K562 (cell line): ENCODE results near the gene CAMK2B. TPM values are rescaled to one million over a fixed set of nuclear protein-coding genes. Genes with fewer than 3 reads are reported as not detected.

Experiments
- ASH1L ChIP-seq: fragments of 450-650 bp; IDR thresholded peaks from 2 replicates; pipeline ENCODE4 v1.6.1; 2018; ENCODE audit warnings: borderline replicate concordance, mild to moderate bottlenecking, low read depth; ENCODE audit not compliant: partially characterized antibody
- GABPA ChIP-seq: fragments of 200-800 bp; sonication (Bioruptor generic); conservative IDR thresholded peaks from 2 replicates; pipeline ENCODE4 v1.6.1; 2016; ENCODE audit warnings: low read depth, missing genetic modification characterization, missing compliant biosample characterization
- MEF2D ChIP-seq: conservative IDR thresholded peaks from 2 replicates; pipeline ENCODE4 v1.6.1; 2016; ENCODE audit warnings: low read depth, missing genetic modification characterization, missing compliant biosample characterization
- RBM14 ChIP-seq: fragments of 200-400 bp; formaldehyde crosslinking; IDR thresholded peaks from 2 replicates; pipeline ENCODE4 v1.6.1; 2018; ENCODE audit warnings: low read depth, mild to moderate bottlenecking, low read length, moderate library complexity, borderline replicate concordance; ENCODE audit not compliant: insufficient read depth
- STAT5B ChIP-seq: fragments of 250-450 bp; sonication (Bioruptor Pico); IDR thresholded peaks from 2 replicates; pipeline ENCODE4 v1.8.0; 2021; ENCODE audit warnings: mild to moderate bottlenecking, inconsistent platforms
- TAF15 ChIP-seq: fragments of 200-400 bp; formaldehyde crosslinking; IDR thresholded peaks from 2 replicates; pipeline ENCODE4 v1.6.1; 2017; ENCODE audit warnings: mild to moderate bottlenecking, low read depth, low read length, moderate library complexity
- TAL1 ChIP-seq: fragments of 450-650 bp; IDR thresholded peaks from 2 replicates; pipeline ENCODE4 v1.6.1; 2016; ENCODE audit warnings: mild to moderate bottlenecking
- XRCC3 ChIP-seq: fragments of 450-650 bp; IDR thresholded peaks from 2 replicates; pipeline ENCODE4 v1.6.1; 2017; ENCODE audit warnings: mild to moderate bottlenecking, moderate library complexity
- ZBTB1 ChIP-seq: sonication (generic); formaldehyde crosslinking; IDR thresholded peaks from 2 replicates; pipeline ENCODE4 v1.8.1; 2023; ENCODE audit warnings: missing genetic modification reagents, low read depth, mild to moderate bottlenecking, borderline replicate concordance
- polyA plus RNA-seq, 8 experiments: library from polyadenylated mRNA; depleted of rRNA in 4 of 8; stranded (reverse) in 5 of 8; unstranded in 3 of 8; fragments of >200 nt; fragmentation: Nextera tagmentation in 2 of 8; fragmentation: Illumina TruSeq in 1 of 8; extraction: Ambion mirVana in 2 of 8; extraction: Trizol in 1 of 8; gene quantifications; 2 replicates each; pipeline versions ENCODE4 v1.2.1 to v1.2.3, GENCODE V29; 2011 to 2014; ENCODE audit warnings: inconsistent platforms in 1 of 8, missing spikeins in 1 of 8
- total RNA-seq, 7 experiments: library from RNA; depleted of rRNA in 6 of 7; stranded (reverse); fragments of >200 nt in 6 of 7; fragmentation: Illumina TruSeq in 2 of 7; extraction: Trizol in 2 of 7; gene quantifications; 2 replicates each; pipeline versions ENCODE4 v1.2.1 to v1.2.3, GENCODE V29; 2011 to 2021; ENCODE audit warnings: low replicate concordance in 1 of 7
- TF ChIP-seq, protein P1 (sequence below): fragments of 250-450 bp; sonication (Bioruptor Pico); IDR thresholded peaks from 2 replicates; pipeline ENCODE4 v1.4.0; 2020
- TF ChIP-seq, protein P2 (sequence below): fragments of 450-650 bp; formaldehyde crosslinking; IDR thresholded peaks from 2 replicates; pipeline ENCODE4 v1.4.0; 2020; ENCODE audit warnings: mild to moderate bottlenecking, moderate library complexity
- TF ChIP-seq, protein P3 (sequence below): fragments of 450-650 bp; IDR thresholded peaks from 2 replicates; pipeline ENCODE4 v1.6.1; 2016; ENCODE audit warnings: low read depth, mild to moderate bottlenecking, moderate library complexity
- TF ChIP-seq, protein P4 (sequence below): fragments of 450-650 bp; formaldehyde crosslinking; IDR thresholded peaks from 2 replicates; pipeline ENCODE4 v1.4.0; 2020; ENCODE audit warnings: mild to moderate bottlenecking, moderate library complexity
- TF ChIP-seq, protein P5 (sequence below): fragments of 450-650 bp; IDR thresholded peaks from 2 replicates; pipeline ENCODE4 v1.6.1; 2014; ENCODE audit warnings: low read depth, mild to moderate bottlenecking, moderate library complexity, borderline replicate concordance
- TF ChIP-seq, protein P6 (sequence below): sonication (generic); formaldehyde crosslinking; IDR thresholded peaks from 2 replicates; pipeline ENCODE4 v1.8.0; 2022; ENCODE audit warnings: mild to moderate bottlenecking, missing genetic modification reagents, borderline replicate concordance
- TF ChIP-seq, protein P7 (sequence below): fragments of 450-650 bp; IDR thresholded peaks from one replicate; pipeline ENCODE4 v1.6.1; 2018; ENCODE audit warnings: mild to moderate bottlenecking, moderate library complexity; ENCODE audit not compliant: partially characterized antibody

Gene CAMK2B
- total and polyA plus RNA-seq, 9 of the 15 experiments (the other 6 are each of a cell fraction or from before 2014, with no cell fraction given), result 0.04 to 0.09 (median 0.05) TPM; not detected in 4

DNA sequence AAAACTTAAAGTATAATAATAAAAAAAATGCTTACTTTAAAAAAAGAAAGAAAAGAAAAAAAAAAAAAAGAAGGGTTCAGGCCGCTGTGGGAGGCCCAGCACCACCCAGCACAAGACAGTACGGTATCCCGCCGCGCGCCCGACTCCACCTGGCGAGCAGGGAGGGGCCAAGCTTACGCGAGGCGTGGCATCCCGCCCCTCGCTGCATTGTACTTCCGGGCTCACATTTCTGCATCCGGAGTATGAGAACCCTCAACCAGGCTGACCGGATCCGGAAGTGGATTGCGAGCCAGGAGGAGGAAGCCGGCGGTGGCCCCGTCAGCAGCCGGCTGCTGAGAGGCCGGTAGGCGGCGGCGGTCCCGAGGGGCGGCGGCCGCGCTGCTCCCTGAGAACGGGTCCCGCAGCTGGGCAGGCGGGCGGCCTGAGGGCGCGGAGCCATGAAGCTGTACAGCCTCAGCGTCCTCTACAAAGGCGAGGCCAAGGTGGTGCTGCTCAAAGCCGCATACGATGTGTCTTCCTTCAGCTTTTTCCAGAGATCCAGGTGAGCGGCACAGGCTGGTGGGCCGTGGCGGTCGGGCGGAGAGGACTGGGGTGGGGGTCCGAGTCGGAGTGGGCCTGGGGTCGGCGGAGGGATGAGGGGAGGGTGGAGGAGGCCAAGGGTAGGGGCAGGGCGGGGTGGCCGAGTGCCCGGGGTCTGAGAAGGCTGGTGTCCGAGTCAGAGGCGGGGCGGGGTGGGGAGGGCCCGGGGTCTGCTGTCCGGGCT, 124.5 kb downstream of the CAMK2B start, which contains the start of gene YKT6 (continued):
- TF ChIP-seq, protein P1, sequence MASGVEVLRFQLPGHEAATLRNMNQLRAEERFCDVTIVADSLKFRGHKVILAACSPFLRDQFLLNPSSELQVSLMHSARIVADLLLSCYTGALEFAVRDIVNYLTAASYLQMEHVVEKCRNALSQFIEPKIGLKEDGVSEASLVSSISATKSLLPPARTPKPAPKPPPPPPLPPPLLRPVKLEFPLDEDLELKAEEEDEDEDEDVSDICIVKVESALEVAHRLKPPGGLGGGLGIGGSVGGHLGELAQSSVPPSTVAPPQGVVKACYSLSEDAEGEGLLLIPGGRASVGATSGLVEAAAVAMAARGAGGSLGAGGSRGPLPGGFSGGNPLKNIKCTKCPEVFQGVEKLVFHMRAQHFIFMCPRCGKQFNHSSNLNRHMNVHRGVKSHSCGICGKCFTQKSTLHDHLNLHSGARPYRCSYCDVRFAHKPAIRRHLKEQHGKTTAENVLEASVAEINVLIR, result no peak
- TF ChIP-seq, protein P2, sequence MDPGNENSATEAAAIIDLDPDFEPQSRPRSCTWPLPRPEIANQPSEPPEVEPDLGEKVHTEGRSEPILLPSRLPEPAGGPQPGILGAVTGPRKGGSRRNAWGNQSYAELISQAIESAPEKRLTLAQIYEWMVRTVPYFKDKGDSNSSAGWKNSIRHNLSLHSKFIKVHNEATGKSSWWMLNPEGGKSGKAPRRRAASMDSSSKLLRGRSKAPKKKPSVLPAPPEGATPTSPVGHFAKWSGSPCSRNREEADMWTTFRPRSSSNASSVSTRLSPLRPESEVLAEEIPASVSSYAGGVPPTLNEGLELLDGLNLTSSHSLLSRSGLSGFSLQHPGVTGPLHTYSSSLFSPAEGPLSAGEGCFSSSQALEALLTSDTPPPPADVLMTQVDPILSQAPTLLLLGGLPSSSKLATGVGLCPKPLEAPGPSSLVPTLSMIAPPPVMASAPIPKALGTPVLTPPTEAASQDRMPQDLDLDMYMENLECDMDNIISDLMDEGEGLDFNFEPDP (CRISPR knock-in tag), result no peak
- TF ChIP-seq RBM14 (no peak), ASH1L (no peak), STAT5B (CRISPR knock-in tag) (no peak), GABPA (peak; percentile 97), TAF15 (no peak), XRCC3 (no peak), MEF2D (tag) (no peak), TAL1 (no peak), ZBTB1 (no peak)
- TF ChIP-seq, protein P3, sequence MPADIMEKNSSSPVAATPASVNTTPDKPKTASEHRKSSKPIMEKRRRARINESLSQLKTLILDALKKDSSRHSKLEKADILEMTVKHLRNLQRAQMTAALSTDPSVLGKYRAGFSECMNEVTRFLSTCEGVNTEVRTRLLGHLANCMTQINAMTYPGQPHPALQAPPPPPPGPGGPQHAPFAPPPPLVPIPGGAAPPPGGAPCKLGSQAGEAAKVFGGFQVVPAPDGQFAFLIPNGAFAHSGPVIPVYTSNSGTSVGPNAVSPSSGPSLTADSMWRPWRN, result no peak
- TF ChIP-seq, protein P4, sequence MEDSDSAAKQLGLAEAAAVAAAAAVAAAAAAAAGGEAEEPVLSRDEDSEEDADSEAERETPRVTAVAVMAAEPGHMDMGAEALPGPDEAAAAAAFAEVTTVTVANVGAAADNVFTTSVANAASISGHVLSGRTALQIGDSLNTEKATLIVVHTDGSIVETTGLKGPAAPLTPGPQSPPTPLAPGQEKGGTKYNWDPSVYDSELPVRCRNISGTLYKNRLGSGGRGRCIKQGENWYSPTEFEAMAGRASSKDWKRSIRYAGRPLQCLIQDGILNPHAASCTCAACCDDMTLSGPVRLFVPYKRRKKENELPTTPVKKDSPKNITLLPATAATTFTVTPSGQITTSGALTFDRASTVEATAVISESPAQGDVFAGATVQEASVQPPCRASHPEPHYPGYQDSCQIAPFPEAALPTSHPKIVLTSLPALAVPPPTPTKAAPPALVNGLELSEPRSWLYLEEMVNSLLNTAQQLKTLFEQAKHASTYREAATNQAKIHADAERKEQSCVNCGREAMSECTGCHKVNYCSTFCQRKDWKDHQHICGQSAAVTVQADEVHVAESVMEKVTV (CRISPR knock-in tag), result no peak
- TF ChIP-seq, protein P5, sequence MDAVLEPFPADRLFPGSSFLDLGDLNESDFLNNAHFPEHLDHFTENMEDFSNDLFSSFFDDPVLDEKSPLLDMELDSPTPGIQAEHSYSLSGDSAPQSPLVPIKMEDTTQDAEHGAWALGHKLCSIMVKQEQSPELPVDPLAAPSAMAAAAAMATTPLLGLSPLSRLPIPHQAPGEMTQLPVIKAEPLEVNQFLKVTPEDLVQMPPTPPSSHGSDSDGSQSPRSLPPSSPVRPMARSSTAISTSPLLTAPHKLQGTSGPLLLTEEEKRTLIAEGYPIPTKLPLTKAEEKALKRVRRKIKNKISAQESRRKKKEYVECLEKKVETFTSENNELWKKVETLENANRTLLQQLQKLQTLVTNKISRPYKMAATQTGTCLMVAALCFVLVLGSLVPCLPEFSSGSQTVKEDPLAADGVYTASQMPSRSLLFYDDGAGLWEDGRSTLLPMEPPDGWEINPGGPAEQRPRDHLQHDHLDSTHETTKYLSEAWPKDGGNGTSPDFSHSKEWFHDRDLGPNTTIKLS, result peak; percentile 97
- TF ChIP-seq, protein P6, sequence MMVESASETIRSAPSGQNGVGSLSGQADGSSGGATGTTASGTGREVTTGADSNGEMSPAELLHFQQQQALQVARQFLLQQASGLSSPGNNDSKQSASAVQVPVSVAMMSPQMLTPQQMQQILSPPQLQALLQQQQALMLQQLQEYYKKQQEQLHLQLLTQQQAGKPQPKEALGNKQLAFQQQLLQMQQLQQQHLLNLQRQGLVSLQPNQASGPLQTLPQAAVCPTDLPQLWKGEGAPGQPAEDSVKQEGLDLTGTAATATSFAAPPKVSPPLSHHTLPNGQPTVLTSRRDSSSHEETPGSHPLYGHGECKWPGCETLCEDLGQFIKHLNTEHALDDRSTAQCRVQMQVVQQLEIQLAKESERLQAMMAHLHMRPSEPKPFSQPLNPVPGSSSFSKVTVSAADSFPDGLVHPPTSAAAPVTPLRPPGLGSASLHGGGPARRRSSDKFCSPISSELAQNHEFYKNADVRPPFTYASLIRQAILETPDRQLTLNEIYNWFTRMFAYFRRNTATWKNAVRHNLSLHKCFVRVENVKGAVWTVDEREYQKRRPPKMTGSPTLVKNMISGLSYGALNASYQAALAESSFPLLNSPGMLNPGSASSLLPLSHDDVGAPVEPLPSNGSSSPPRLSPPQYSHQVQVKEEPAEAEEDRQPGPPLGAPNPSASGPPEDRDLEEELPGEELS (CRISPR knock-in tag), result no peak
- TF ChIP-seq, protein P7, sequence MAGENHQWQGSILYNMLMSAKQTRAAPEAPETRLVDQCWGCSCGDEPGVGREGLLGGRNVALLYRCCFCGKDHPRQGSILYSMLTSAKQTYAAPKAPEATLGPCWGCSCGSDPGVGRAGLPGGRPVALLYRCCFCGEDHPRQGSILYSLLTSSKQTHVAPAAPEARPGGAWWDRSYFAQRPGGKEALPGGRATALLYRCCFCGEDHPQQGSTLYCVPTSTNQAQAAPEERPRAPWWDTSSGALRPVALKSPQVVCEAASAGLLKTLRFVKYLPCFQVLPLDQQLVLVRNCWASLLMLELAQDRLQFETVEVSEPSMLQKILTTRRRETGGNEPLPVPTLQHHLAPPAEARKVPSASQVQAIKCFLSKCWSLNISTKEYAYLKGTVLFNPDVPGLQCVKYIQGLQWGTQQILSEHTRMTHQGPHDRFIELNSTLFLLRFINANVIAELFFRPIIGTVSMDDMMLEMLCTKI, result no peak
